HCT116 (cell line): ENCODE results near the gene COPS3.

Experiments used
- CEBPB ChIP-seq: IDR thresholded peaks from 2 replicates; pipeline ENCODE4 v1.6.1; 2012; ENCODE audit warnings: low read depth
- EZH2 ChIP-seq: fragments of 200-600 bp; sonication (generic); IDR thresholded peaks from 2 replicates; pipeline ENCODE4 v1.6.1; 2017; ENCODE audit warnings: antibody characterized with exemption, mixed run types
- EZH2phosphoT487 ChIP-seq: fragments of 200-600 bp; IDR thresholded peaks from 2 replicates; pipeline ENCODE4 v1.6.1; 2018; ENCODE audit warnings: antibody characterized with exemption, borderline replicate concordance
- JUND ChIP-seq: IDR thresholded peaks from 2 replicates; pipeline ENCODE4 v1.6.1; 2012
- POLR2AphosphoS5 ChIP-seq: IDR thresholded peaks from 2 replicates; pipeline ENCODE4 v1.6.1; 2011; ENCODE audit warnings: mild to moderate bottlenecking, low read depth, low read length, moderate library complexity
- SIN3A ChIP-seq: IDR thresholded peaks from 2 replicates; pipeline ENCODE4 v1.6.1; 2012; ENCODE audit warnings: low read depth
- SP1 ChIP-seq: IDR thresholded peaks from 2 replicates; pipeline ENCODE4 v1.6.1; 2012; ENCODE audit warnings: low read depth
- ZNF274 ChIP-seq: fragments of 200-500 bp; sonication (Bioruptor generic); IDR thresholded peaks from 2 replicates; pipeline ENCODE4 v1.6.1; 2014; ENCODE audit warnings: mild to moderate bottlenecking, low read depth, low read length, inconsistent platforms
- TF ChIP-seq, protein P1 (sequence below), 3 experiments: fragments of 200-600 bp in 1 of 3; sonication (generic) in 1 of 3; IDR thresholded peaks in 2 of 3; conservative IDR thresholded peaks in 1 of 3; 2 replicates each; pipeline ENCODE4 v1.5.1; 2012 to 2017; ENCODE audit warnings: low read depth in 2 of 3, low read length in 2 of 3, antibody characterized with exemption in 1 of 3, borderline replicate concordance in 1 of 3, control low read depth in 1 of 3, mild to moderate bottlenecking in 1 of 3, mixed read lengths in 1 of 3, mixed run types in 1 of 3, moderate library complexity in 1 of 3; ENCODE audit not compliant: insufficient read depth in 1 of 3
- TF ChIP-seq, protein P2 (sequence below): IDR thresholded peaks from 2 replicates; pipeline ENCODE4 v1.6.1; 2012

DNA sequence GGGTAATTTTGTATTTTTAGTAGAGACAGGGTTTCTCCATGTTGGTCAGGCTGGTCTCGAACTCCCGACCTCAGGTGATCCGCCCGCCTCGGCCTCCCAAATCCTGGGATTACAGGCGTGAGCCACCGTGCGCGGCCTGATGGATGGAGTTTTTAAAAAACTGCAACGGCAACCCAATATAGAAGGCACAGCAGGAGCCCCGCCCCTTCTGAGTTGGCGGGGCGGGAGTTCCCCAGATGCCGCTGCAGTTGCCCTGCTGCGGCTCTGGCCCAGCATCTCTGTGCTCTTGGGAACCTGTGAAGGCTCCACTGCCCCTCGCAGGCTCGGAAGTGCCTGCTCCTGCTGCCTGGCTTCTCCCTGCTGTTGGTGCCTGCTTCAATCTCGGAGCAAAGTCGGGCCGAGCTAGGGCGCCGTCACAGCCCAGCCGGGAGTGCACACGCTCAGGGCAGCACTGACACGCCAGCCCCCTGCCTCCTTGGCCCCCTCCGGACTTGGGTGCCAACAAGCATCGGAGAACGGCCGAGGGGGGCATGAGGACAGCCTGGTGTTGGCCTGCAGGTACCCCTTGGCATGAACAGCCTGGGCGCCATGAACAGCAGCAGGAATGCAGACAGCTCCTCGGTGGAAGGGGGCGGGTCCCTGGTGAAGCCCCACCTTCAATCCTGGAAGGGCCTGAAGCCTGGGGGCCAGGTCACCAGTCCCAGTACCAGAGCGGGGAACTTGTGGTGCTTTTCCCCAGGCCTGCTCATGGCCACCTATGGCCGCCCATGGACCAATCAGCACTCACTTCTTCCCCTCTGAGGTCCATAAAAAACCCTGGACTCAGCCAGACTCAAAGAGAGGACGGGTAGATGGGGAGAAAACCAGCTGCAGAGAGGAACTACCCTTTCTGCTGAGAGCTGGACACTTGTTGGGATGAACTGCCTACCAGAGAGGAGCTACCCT, 19.9 kb upstream of the COPS3 start:
- TF ChIP-seq, protein P1, sequence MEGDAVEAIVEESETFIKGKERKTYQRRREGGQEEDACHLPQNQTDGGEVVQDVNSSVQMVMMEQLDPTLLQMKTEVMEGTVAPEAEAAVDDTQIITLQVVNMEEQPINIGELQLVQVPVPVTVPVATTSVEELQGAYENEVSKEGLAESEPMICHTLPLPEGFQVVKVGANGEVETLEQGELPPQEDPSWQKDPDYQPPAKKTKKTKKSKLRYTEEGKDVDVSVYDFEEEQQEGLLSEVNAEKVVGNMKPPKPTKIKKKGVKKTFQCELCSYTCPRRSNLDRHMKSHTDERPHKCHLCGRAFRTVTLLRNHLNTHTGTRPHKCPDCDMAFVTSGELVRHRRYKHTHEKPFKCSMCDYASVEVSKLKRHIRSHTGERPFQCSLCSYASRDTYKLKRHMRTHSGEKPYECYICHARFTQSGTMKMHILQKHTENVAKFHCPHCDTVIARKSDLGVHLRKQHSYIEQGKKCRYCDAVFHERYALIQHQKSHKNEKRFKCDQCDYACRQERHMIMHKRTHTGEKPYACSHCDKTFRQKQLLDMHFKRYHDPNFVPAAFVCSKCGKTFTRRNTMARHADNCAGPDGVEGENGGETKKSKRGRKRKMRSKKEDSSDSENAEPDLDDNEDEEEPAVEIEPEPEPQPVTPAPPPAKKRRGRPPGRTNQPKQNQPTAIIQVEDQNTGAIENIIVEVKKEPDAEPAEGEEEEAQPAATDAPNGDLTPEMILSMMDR (IDR thresholded peaks at IDR 0.05 in 2 of 3, conservative IDR thresholded peaks at IDR 0.05 in 1 of 3; ENCODE audit: borderline replicate concordance in 1 of 3, insufficient read depth in 1 of 3, low read depth in 2 of 3, low read length in 2 of 3) = no peak
- TF ChIP-seq JUND (no peak), SIN3A (no peak), CEBPB (no peak), POLR2AphosphoS5 (no peak), SP1 (no peak), EZH2 (no peak), EZH2phosphoT487 (no peak), ZNF274 (no peak)
- TF ChIP-seq, protein P2, sequence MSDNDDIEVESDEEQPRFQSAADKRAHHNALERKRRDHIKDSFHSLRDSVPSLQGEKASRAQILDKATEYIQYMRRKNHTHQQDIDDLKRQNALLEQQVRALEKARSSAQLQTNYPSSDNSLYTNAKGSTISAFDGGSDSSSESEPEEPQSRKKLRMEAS = no peak
